HG03571 (cell line): Measurements from ENCODE around the gene S1PR1.
"Not testable (repeated sequence)": the region's sequence is repeated elsewhere in the genome, so short reads cannot be mapped to it uniquely, and the experiment has no call there.

Experiments used
- ATAC-seq: cut with Tn5 transposase; IDR thresholded peaks from one replicate; pipeline ENCODE4 v1.9.1; 2021; ENCODE audit not compliant: unreplicated experiment

Gene S1PR1

GRCh38 chr1:101219924-101220870 is 16.6 kb upstream of the S1PR1 start:
- ATAC-seq: no peak

- ATAC-seq: no peak
Observed at GRCh38 chr1:101220906-101221305, 15.9 kb upstream of the S1PR1 start.

GRCh38 chr1:101221945-101222429 is 14.8 kb upstream of the S1PR1 start:
- peak; percentile 99 for ATAC-seq

- ATAC-seq: no peak
Observed at GRCh38 chr1:101227837-101228236, 9.0 kb upstream of the S1PR1 start.

GRCh38 chr1:101228424-101229134 is 8.2 kb upstream of the S1PR1 start:
- ATAC-seq: no peak

- ATAC-seq: not testable (repeated sequence)
Observed at GRCh38 chr1:101232182-101232581, 4.6 kb upstream of the S1PR1 start.

GRCh38 chr1:101233495-101233894 is 3.3 kb upstream of the S1PR1 start:
- no peak for ATAC-seq

- no peak for ATAC-seq
Observed at GRCh38 chr1:101235216-101235695, 1.6 kb upstream of the S1PR1 start.

GRCh38 chr1:101235696-101236515 is 913 bp upstream of the S1PR1 start:
- peak; percentile 54 for ATAC-seq

- no peak for ATAC-seq
Observed at GRCh38 chr1:101237229-101237837, 514 bp downstream of the S1PR1 start.

- ATAC-seq: no peak
Observed at GRCh38 chr1:101238031-101238628, 1.3 kb downstream of the S1PR1 start.

GRCh38 chr1:101238681-101239094 is 1.9 kb downstream of the S1PR1 start:
- ATAC-seq: peak; percentile 24

GRCh38 chr1:101239095-101240040 is 2.5 kb downstream of the S1PR1 start:
- no peak for ATAC-seq

- ATAC-seq: no peak
Observed at GRCh38 chr1:101240041-101240430, 3.2 kb downstream of the S1PR1 start.

- no peak for ATAC-seq
Observed at GRCh38 chr1:101241485-101242225, 4.8 kb downstream of the S1PR1 start.

GRCh38 chr1:101242324-101243050 is 5.7 kb downstream of the S1PR1 start:
- ATAC-seq: no peak

GRCh38 chr1:101243751-101244150 is 6.9 kb downstream of the S1PR1 start:
- ATAC-seq: no peak

GRCh38 chr1:101244842-101245241 is 8.0 kb downstream of the S1PR1 start:
- no peak for ATAC-seq
